GM23338 (cell line): ENCODE measurements around the gene CERS5.

Experiments
- CREB1 ChIP-seq: fragments of 250-450 bp; sonication (Bioruptor Pico); IDR thresholded peaks from 2 replicates; pipeline ENCODE4 v1.5.0; 2020; ENCODE audit warnings: low read depth, mild to moderate bottlenecking, moderate library complexity
- CTCF ChIP-seq, 2 experiments: fragments of 200-600 bp in 1 of 2; sonication (generic) in 1 of 2; conservative IDR thresholded peaks; 2 replicates each; pipeline versions ENCODE4 v1.5.1 to v1.6.1; 2016 to 2017; ENCODE audit warnings: antibody characterized with exemption in 2 of 2, low read depth in 2 of 2, mild to moderate bottlenecking in 2 of 2, moderate library complexity in 1 of 2
- ETS1 ChIP-seq: IDR thresholded peaks from 2 replicates; pipeline ENCODE4 v1.6.1; 2016; ENCODE audit warnings: antibody characterized with exemption
- EZH2 ChIP-seq: fragments of 200-600 bp; sonication (generic); IDR thresholded peaks from one replicate; pipeline ENCODE4 v1.8.0; 2017; ENCODE audit warnings: antibody characterized with exemption, mild to moderate bottlenecking, low read depth; ENCODE audit not compliant: unreplicated experiment
- EZH2phosphoT487 ChIP-seq: fragments of 200-600 bp; sonication (generic); IDR thresholded peaks from one replicate; pipeline ENCODE4 v1.8.1; 2018; ENCODE audit warnings: antibody characterized with exemption; ENCODE audit not compliant: unreplicated experiment
- JUNB ChIP-seq: IDR thresholded peaks from one replicate; pipeline ENCODE4 v1.6.1; 2016; ENCODE audit warnings: antibody characterized with exemption; ENCODE audit not compliant: unreplicated experiment
- NANOG ChIP-seq: IDR thresholded peaks from 2 replicates; pipeline ENCODE4 v1.6.1; 2016; ENCODE audit warnings: antibody characterized with exemption, borderline replicate concordance
- POLR2AphosphoS5 ChIP-seq: IDR thresholded peaks from 2 replicates; pipeline ENCODE4 v1.6.1; 2016; ENCODE audit warnings: antibody characterized with exemption, low read depth
- REST ChIP-seq: IDR thresholded peaks from one replicate; pipeline ENCODE4 v1.6.1; 2018; ENCODE audit warnings: antibody characterized with exemption; ENCODE audit not compliant: unreplicated experiment
- STAT1 ChIP-seq: IDR thresholded peaks from one replicate; pipeline ENCODE4 v1.6.1; 2016; ENCODE audit warnings: antibody characterized with exemption; ENCODE audit not compliant: unreplicated experiment
- ZNF114 ChIP-seq: fragments of 250-450 bp; sonication (Bioruptor Pico); IDR thresholded peaks from 2 replicates; pipeline ENCODE4 v1.5.0; 2020; ENCODE audit warnings: mild to moderate bottlenecking, moderate library complexity
- ZNF331 ChIP-seq: fragments of 250-450 bp; sonication (Bioruptor Pico); IDR thresholded peaks from 2 replicates; pipeline ENCODE4 v1.5.0; 2020; ENCODE audit warnings: low read depth, mild to moderate bottlenecking, moderate library complexity

GRCh38 chr12:50109319-50109718 lies 57.9 kb downstream of the CERS5 start:
- no peak for TF ChIP-seq CREB1 (CRISPR knock-in tag)
- TF ChIP-seq EZH2, result no peak
- TF ChIP-seq CTCF (conservative IDR thresholded peaks at IDR 0.05; ENCODE audit: low read depth in 2 of 2), result no peak
- no peak for TF ChIP-seq POLR2AphosphoS5
- TF ChIP-seq EZH2phosphoT487, result no peak
- TF ChIP-seq STAT1, result no peak
- no peak for TF ChIP-seq REST
- TF ChIP-seq JUNB, result no peak
- no peak for TF ChIP-seq ETS1
- no peak for TF ChIP-seq NANOG
- TF ChIP-seq ZNF331 (CRISPR knock-in tag), result no peak
- no peak for TF ChIP-seq ZNF114 (CRISPR knock-in tag)
